GM13976 (cell line): ENCODE results near the gene GLI3.

Source experiments
- DNase-seq: peaks from one replicate; pipeline ENCODE4 v3.0.0; 2012; ENCODE audit warnings: low spot score
- CTCF ChIP-seq: IDR thresholded peaks from 2 replicates; pipeline ENCODE4 v1.5.1; 2012; ENCODE audit warnings: borderline replicate concordance, mild to moderate bottlenecking; ENCODE audit not compliant: insufficient read depth; ENCODE audit errors: extremely low read depth, missing control alignments, control extremely low read depth
- in situ Hi-C: fragments of 300-500 bp; cut with MboI; formaldehyde crosslinking; loops from one replicate; pipeline ENCODE4 v1.12.0; 2022; ENCODE audit warnings: low sequenced_read_pairs, mixed read lengths, inconsistent platforms; ENCODE audit not compliant: unreplicated experiment

The GLI3 gene

GRCh38 chr7:42238709-42239366, 1.8 kb upstream of the GLI3 start:
- in situ Hi-C loops: no loop called here
- no peak for TF ChIP-seq CTCF
- DNase-seq: no peak

GRCh38 chr7:42237811-42238541, 967 bp upstream of the GLI3 start:
- DNase-seq: peak; percentile 41
- no peak for TF ChIP-seq CTCF
- in situ Hi-C loops: no loop called here

- no peak for TF ChIP-seq CTCF
- DNase-seq: peak; percentile 55
- in situ Hi-C loops: no loop called here
These were observed 588 bp downstream of the GLI3 start for GRCh38 chr7:42236266-42236975.

GRCh38 chr7:42235741-42236161, 1.3 kb downstream of the GLI3 start:
- in situ Hi-C loops: no loop called here
- no peak for TF ChIP-seq CTCF

GRCh38 chr7:42234736-42235135, 2.3 kb downstream of the GLI3 start:
- no peak for DNase-seq
- TF ChIP-seq CTCF: no peak
- in situ Hi-C loops: no loop called here

More at GRCh38 chr7:42235741-42236161, 1.3 kb downstream of the GLI3 start:
- no peak for DNase-seq

- no peak for DNase-seq
These were observed 3.2 kb downstream of the GLI3 start for GRCh38 chr7:42233695-42234331.

More at GRCh38 chr7:42233695-42234331, 3.2 kb downstream of the GLI3 start:
- no peak for TF ChIP-seq CTCF
- in situ Hi-C loops: no loop called here
